GM19035 (cell line): Measurements from ENCODE around the gene TFF2.

Experiments
- ATAC-seq: cut with Tn5 transposase; IDR thresholded peaks from one replicate; pipeline ENCODE4 v1.9.1; 2021; ENCODE audit not compliant: unreplicated experiment

Gene TFF2

GRCh38 chr21:42307106-42307505 is 43.7 kb downstream of the TFF2 start:
- no peak for ATAC-seq

- ATAC-seq: no peak
Measured at GRCh38 chr21:42306366-42307035, 44.3 kb downstream of the TFF2 start.

GRCh38 chr21:42305707-42306147 is 45.1 kb downstream of the TFF2 start:
- ATAC-seq: no peak

GRCh38 chr21:42304556-42305454 is 46.0 kb downstream of the TFF2 start:
- ATAC-seq: no peak

- no peak for ATAC-seq
Measured at GRCh38 chr21:42303443-42303842, 47.4 kb downstream of the TFF2 start.

GRCh38 chr21:42302794-42303193 is 48.0 kb downstream of the TFF2 start:
- no peak for ATAC-seq

GRCh38 chr21:42302076-42302650 is 48.6 kb downstream of the TFF2 start:
- ATAC-seq: no peak

- no peak for ATAC-seq
Measured at GRCh38 chr21:42301371-42302075, 49.3 kb downstream of the TFF2 start.

- ATAC-seq: no peak
Measured at GRCh38 chr21:42300956-42301355, 49.8 kb downstream of the TFF2 start.

GRCh38 chr21:42300045-42300583 is 50.7 kb downstream of the TFF2 start:
- ATAC-seq: no peak

GRCh38 chr21:42299324-42300044 is 51.3 kb downstream of the TFF2 start:
- ATAC-seq: no peak

- ATAC-seq: no peak
Measured at GRCh38 chr21:42298657-42299056, 52.1 kb downstream of the TFF2 start.

GRCh38 chr21:42298237-42298636 is 52.6 kb downstream of the TFF2 start:
- ATAC-seq: no peak

GRCh38 chr21:42297377-42297776 is 53.4 kb downstream of the TFF2 start:
- ATAC-seq: no peak

- ATAC-seq: no peak
Measured at GRCh38 chr21:42296501-42296900, 54.3 kb downstream of the TFF2 start.
